ENCODE results near the gene NUDT14.

NUDT14 gene

GRCh38 chr14:105128059-105128458 is 53.1 kb downstream of the NUDT14 start:
- H3K27me3 ChIP-seq = no peaks in the 10 kb centered on the region
- peaks cover 40% of the 10 kb centered on the region for H3K4me1 ChIP-seq

GRCh38 chr14:105126981-105127329 is 54.2 kb downstream of the NUDT14 start:
- H3K4me1 ChIP-seq = peaks cover 38% of the 10 kb centered on the region
- peaks cover 66% of the 10 kb centered on the region for H3K36me3 ChIP-seq
- no peak for TF ChIP-seq Cebpa-rat (IDR thresholded peaks at IDR 0.05)
- H3K9me3 ChIP-seq = peaks cover 27% of the 10 kb centered on the region
- no peak overlapping the region for H3K4me2 ChIP-seq
- no peak overlapping the region for H3K4me3 ChIP-seq
- no peak overlapping the region for H3K27ac ChIP-seq
- H3K27me3 ChIP-seq = no peaks in the 10 kb centered on the region
- peaks cover 22% of the 10 kb centered on the region for H4K20me1 ChIP-seq
- H3K9ac ChIP-seq = no peak overlapping the region

More at GRCh38 chr14:105128059-105128458, 53.1 kb downstream of the NUDT14 start:
- peaks cover 22% of the 10 kb centered on the region for H4K20me1 ChIP-seq
- no peak overlapping the region for H3K27ac ChIP-seq
- peaks cover 56% of the 10 kb centered on the region for H3K36me3 ChIP-seq
- peaks cover 17% of the 10 kb centered on the region for H3K9me3 ChIP-seq
- TF ChIP-seq Cebpa-rat (IDR thresholded peaks at IDR 0.05) = no peak
- H3K4me2 ChIP-seq = no peak overlapping the region
- H3K9ac ChIP-seq = no peak overlapping the region
- no peak overlapping the region for H3K4me3 ChIP-seq

DNA sequence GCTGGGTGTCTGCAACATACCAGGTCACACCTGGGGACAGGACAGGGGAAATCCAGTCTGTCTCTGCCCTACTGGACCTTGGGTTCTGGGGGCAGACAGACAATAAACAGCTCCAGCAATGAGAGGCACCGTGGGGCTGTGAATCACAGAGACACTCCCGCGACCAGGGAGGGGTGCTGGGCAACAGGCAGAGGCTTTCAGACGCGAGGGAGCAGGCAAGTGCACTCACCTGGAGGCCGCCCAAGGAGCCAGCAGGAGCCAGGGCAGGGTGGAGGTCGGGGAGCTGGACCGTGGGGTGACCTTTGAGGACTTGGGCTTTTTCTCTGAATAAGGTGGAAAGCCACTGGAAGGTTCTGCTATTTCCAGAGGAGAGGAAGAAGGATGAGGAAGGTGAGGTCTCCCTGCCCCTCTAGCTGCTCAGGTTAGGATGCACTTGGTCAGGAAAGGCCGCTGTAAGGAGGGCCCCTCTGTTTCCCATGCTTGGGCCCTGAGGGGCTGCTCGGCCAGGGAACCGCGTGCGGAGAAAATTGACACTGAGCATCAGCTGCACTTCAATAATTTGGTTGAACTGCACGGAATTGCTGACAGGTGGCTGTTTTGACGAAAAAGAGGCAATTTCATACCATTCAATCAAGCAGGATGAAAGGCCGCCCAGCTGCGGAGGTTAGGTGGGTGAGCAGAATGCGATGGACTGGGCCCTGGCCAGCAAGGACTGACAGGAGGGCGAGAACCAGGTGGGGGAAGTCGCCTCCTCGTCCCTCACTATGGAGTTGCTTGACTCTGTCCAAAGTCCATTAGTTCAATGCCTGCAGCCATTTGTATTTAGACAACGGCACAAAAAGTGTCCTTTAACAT is 54.8 kb downstream of the NUDT14 start:
- peaks cover 69% of the 10 kb centered on the region for H3K36me3 ChIP-seq
- H3K4me1 ChIP-seq = peaks cover 39% of the 10 kb centered on the region
- H3K4me2 ChIP-seq = no peak overlapping the region
- H3K4me3 ChIP-seq = no peak overlapping the region
- H4K20me1 ChIP-seq = peaks cover 22% of the 10 kb centered on the region
- H3K9ac ChIP-seq = no peak overlapping the region
- H3K9me3 ChIP-seq = peaks cover 29% of the 10 kb centered on the region
- H3K27ac ChIP-seq = no peak overlapping the region
- TF ChIP-seq Cebpa-rat (IDR thresholded peaks at IDR 0.05) = no peak
- H3K27me3 ChIP-seq = no peaks in the 10 kb centered on the region

DNA sequence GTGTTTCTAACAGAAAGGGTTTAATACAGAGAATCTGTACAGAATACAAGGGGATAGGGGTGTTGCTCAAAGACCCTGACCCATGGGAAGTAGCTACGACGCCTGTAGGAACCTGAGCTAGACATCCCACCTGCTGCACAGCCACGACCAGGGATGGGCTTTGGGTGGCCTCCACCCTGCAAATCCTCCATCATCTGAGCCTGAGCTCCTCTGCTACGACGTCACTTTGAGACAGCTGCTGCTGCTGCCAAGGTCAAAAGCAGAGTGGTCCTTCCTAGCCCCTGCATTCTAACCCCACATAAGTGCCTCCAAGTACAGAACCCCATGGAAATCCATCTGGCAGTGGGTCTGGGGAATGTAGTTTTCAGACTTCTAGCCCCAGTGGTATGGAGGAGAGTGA is 56.3 kb downstream of the NUDT14 start:
- TF ChIP-seq Cebpa-rat (IDR thresholded peaks at IDR 0.05) = no peak
- H4K20me1 ChIP-seq = peaks cover 27% of the 10 kb centered on the region
- H3K4me1 ChIP-seq = peaks cover 54% of the 10 kb centered on the region
- H3K9ac ChIP-seq = peak overlapping the region; percentile 49
- H3K4me2 ChIP-seq = peak overlapping the region; percentile 84
- peaks cover 65% of the 10 kb centered on the region for H3K36me3 ChIP-seq
- no peaks in the 10 kb centered on the region for H3K27me3 ChIP-seq
- H3K4me3 ChIP-seq = peak overlapping the region; percentile 41
- H3K27ac ChIP-seq = peak overlapping the region; percentile 42; the same call in 1 of the 2 replicates
- H3K9me3 ChIP-seq = peaks cover 27% of the 10 kb centered on the region

DNA sequence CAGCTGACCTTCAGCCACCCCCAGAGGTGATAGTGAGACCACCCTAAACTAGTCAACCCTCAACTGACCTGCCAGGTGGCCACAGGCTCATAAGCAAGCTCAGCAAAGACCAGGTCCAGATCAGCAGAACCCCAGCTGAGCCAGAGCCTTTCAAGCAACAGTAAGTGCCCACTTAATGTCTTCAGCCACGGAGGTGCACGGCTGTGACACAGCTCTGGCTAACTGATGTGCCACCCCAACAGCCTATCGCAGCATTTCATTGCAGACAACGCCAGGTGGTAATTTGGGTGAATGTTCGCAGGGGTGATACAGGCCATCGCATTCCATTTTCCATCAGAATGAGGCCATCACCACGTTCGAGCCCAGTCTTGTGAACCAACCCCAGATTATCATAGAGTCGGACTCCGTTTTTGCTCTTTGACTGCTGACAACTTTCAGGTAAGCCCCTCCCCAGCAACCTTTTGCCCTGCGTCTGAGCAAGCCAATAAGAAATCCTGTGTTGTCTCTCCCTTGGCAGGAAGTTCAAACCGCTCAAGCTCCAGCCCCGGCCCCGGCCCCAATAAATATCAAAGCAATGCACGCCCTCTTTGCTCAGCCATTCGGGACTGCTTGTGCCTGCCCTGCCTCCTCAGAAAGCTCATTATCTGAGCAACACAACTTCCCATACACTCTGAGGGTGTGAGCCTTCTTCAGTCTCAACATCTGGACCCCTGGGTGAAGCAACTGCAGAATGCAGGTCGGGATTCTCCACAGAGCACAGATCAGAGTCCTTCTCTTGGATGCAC is 56.9 kb downstream of the NUDT14 start:
- H3K9ac ChIP-seq = peak overlapping the region; percentile 49
- H4K20me1 ChIP-seq = peaks cover 34% of the 10 kb centered on the region

DNA sequence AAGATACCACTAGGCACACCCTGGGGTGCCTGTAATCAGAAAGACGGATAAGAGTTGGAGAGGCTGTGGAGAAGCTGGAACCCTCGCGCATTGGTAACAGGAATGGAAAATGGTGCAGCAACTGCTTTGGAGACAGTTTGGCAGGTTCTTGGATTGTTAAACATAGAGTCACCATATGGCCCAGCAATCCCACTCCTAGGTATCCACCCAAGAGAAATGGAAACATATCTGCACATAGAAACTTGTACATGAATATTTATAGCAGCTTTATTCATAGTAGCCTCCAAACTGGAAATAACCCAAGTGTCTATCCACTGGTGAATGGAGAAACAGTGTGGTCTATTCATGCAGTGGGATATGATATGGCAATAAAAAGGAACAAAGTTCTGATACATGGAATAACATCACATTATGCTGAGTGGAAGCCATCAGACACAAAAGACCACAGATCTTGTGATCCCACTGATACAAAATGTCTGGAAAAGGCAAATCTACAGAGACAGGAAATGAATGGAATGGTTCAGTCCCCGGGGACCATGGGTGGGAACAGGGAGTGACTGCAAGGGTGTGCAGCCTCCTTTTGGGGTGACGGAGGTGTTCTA is 57.9 kb downstream of the NUDT14 start:
- H4K20me1 ChIP-seq = peaks cover 44% of the 10 kb centered on the region
- no peak overlapping the region for H3K9ac ChIP-seq
- H3K9me3 ChIP-seq = peaks cover 27% of the 10 kb centered on the region
- no peak for TF ChIP-seq Cebpa-rat (IDR thresholded peaks at IDR 0.05)
- H3K27me3 ChIP-seq = no peaks in the 10 kb centered on the region
- no peak overlapping the region for H3K4me3 ChIP-seq
- peaks cover 50% of the 10 kb centered on the region for H3K36me3 ChIP-seq
- H3K4me1 ChIP-seq = peaks cover 71% of the 10 kb centered on the region
- H3K27ac ChIP-seq = no peak overlapping the region
- peak overlapping the region; percentile 84; the same call in 1 of the 2 replicates for H3K4me2 ChIP-seq

More for the DNA sequence above, 56.9 kb downstream of the NUDT14 start:
- peaks cover 59% of the 10 kb centered on the region for H3K36me3 ChIP-seq
- peak overlapping the region; percentile 42 for H3K27ac ChIP-seq
- no peaks in the 10 kb centered on the region for H3K27me3 ChIP-seq
- TF ChIP-seq Cebpa-rat (IDR thresholded peaks at IDR 0.05) = no peak
- H3K4me2 ChIP-seq = peak overlapping the region; percentile 84
- peaks cover 27% of the 10 kb centered on the region for H3K9me3 ChIP-seq
- peak overlapping the region; percentile 41 for H3K4me3 ChIP-seq
- H3K4me1 ChIP-seq = peaks cover 61% of the 10 kb centered on the region

Data from BLaER1 (cell line).